ENCODE measurements around the gene SMIM41.
"Not testable (repeated sequence)": the region's sequence is repeated elsewhere in the genome, so short reads cannot be mapped to it uniquely, and the experiment has no call there.

SMIM41 gene

GRCh38 chr12:52086366-52086765 lies 6.9 kb downstream of the SMIM41 start:
- DNase-seq = no peak

GRCh38 chr12:52086944-52087835 lies 7.7 kb downstream of the SMIM41 start:
- DNase-seq = no peak

GRCh38 chr12:52087961-52088820 lies 8.7 kb downstream of the SMIM41 start:
- DNase-seq = no peak

- no peak for DNase-seq
Observed at GRCh38 chr12:52089491-52089890, 10.0 kb downstream of the SMIM41 start.

- DNase-seq = no peak
Observed at GRCh38 chr12:52090291-52090690, 10.8 kb downstream of the SMIM41 start.

GRCh38 chr12:52091061-52091460 lies 11.6 kb downstream of the SMIM41 start:
- DNase-seq = no peak

GRCh38 chr12:52091869-52092268 lies 12.4 kb downstream of the SMIM41 start:
- DNase-seq = no peak

GRCh38 chr12:52093346-52093745 lies 13.8 kb downstream of the SMIM41 start:
- DNase-seq = no peak

- no peak for DNase-seq
Observed at GRCh38 chr12:52096332-52097044, 17.0 kb downstream of the SMIM41 start.

GRCh38 chr12:52097045-52097666 lies 17.7 kb downstream of the SMIM41 start:
- no peak for DNase-seq

GRCh38 chr12:52104431-52105089 lies 25.1 kb downstream of the SMIM41 start:
- DNase-seq = not testable (repeated sequence)

GRCh38 chr12:52116222-52117125 lies 37.0 kb downstream of the SMIM41 start:
- DNase-seq = not testable (repeated sequence)

- DNase-seq = not testable (repeated sequence)
Observed at GRCh38 chr12:52117806-52118475, 38.4 kb downstream of the SMIM41 start.

- DNase-seq = no peak
Observed at GRCh38 chr12:52119398-52120254, 40.1 kb downstream of the SMIM41 start.

GRCh38 chr12:52120951-52121823 lies 41.7 kb downstream of the SMIM41 start:
- no peak for DNase-seq

- DNase-seq = no peak
Observed at GRCh38 chr12:52121824-52122539, 42.5 kb downstream of the SMIM41 start.

GRCh38 chr12:52122540-52122871 lies 43.0 kb downstream of the SMIM41 start:
- no peak for DNase-seq

GRCh38 chr12:52122904-52123303 lies 43.4 kb downstream of the SMIM41 start:
- no peak for DNase-seq
